GM19397 (cell line): Measurements from ENCODE around the gene FCN3.

ENCODE experiments used
- ATAC-seq: cut with Tn5 transposase; IDR thresholded peaks from one replicate; pipeline ENCODE4 v1.9.1; 2021; ENCODE audit warnings: mild to moderate bottlenecking, moderate library complexity; ENCODE audit not compliant: unreplicated experiment

The FCN3 gene

GRCh38 chr1:27360159-27361043 lies 14.2 kb downstream of the FCN3 start:
- ATAC-seq, result no peak

GRCh38 chr1:27359822-27360158 lies 14.8 kb downstream of the FCN3 start:
- ATAC-seq, result no peak

- ATAC-seq, result no peak
Observed at GRCh38 chr1:27358928-27359313, 15.7 kb downstream of the FCN3 start.

- no peak for ATAC-seq
Observed at GRCh38 chr1:27358038-27358927, 16.3 kb downstream of the FCN3 start.

GRCh38 chr1:27357281-27358037 lies 17.2 kb downstream of the FCN3 start:
- no peak for ATAC-seq

GRCh38 chr1:27356619-27357280 lies 17.9 kb downstream of the FCN3 start:
- ATAC-seq, result no peak

GRCh38 chr1:27356277-27356618 lies 18.4 kb downstream of the FCN3 start:
- no peak for ATAC-seq

- ATAC-seq, result no peak
Observed at GRCh38 chr1:27355683-27356082, 18.9 kb downstream of the FCN3 start.

- no peak for ATAC-seq
Observed at GRCh38 chr1:27353629-27354028, 21.0 kb downstream of the FCN3 start.

GRCh38 chr1:27353166-27353565 lies 21.5 kb downstream of the FCN3 start:
- ATAC-seq, result no peak

- ATAC-seq, result no peak
Observed at GRCh38 chr1:27351541-27352107, 23.0 kb downstream of the FCN3 start.

GRCh38 chr1:27350663-27351540 lies 23.7 kb downstream of the FCN3 start:
- no peak for ATAC-seq

GRCh38 chr1:27349784-27350662 lies 24.6 kb downstream of the FCN3 start:
- ATAC-seq, result no peak

- no peak for ATAC-seq
Observed at GRCh38 chr1:27348861-27349783, 25.5 kb downstream of the FCN3 start.

GRCh38 chr1:27346991-27347624 lies 27.5 kb downstream of the FCN3 start:
- ATAC-seq, result no peak

GRCh38 chr1:27346357-27346756 lies 28.3 kb downstream of the FCN3 start:
- ATAC-seq, result no peak

GRCh38 chr1:27345272-27345671 lies 29.4 kb downstream of the FCN3 start:
- ATAC-seq, result no peak
